ENCODE measurements around the gene SPARCL1.

The SPARCL1 gene

GRCh38 chr4:87541956-87542709 lies 13.0 kb upstream of the SPARCL1 start:
- DNase-seq (ENCODE audit: low read depth in 2 of 2), result no peak

GRCh38 chr4:87541521-87541920 lies 12.3 kb upstream of the SPARCL1 start:
- no peak for DNase-seq (ENCODE audit: low read depth in 2 of 2)

DNA sequence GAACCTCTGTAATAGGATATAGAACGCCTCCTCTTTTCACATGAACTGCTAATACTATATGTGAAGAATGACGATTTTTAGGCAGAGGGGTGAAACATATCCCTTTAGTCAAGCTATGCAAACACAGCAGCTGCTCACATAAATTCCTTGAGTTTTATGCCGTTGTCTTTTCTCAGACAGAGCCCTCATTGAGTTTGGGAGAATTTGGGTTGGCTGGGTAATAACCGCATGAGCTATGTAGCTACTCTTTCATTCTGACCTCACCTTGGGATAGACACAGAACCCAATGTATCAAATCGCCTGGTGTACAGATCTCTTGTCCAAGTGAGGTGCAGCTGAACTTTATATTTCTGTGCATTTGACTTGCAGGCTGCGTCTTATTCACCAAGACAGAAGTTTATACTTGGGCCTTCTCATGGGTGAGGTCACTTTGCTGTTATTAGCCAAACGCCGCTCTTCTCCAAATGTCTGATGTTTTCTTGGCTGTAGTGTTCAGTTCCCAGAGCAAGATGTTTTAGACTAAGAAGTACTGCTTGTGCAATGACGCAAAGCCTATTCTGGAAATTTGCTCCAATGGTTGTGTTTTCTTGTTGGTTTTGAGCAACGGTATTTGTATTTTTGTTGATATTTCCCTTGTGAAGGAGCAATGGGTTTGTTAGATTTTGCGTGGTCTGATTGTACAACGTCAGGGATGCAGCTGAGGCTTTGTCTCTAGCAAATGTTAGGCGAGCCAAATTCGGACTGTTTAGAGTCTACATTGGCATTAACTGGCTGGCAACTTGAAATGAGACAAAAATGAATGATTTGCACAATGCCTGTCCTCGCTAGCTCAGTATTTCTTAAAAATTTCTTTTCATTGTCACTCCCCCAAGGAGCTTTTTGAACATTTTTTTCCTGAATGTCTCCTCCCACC lies 11.2 kb upstream of the SPARCL1 start:
- no peak for DNase-seq (ENCODE audit: low read depth in 2 of 2)

DNA sequence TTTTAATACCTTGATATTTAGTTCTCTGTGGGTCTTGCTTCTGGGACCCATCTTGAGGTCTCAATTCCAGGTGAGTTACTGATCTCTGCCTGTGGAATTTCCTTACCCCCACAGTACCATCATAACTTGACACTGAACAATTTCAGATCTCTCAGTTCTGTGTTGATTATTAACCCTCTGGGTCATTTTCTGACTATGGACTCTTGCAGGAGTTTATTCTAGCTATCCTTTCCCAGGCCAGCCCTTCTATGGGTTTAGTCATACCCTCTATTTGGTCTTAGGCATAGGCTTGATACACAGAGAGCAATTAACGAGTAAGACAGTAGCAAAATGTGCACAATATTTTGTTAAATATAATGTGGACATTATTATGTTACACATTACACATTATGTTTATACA lies 3.7 kb upstream of the SPARCL1 start:
- DNase-seq (ENCODE audit: low read depth in 2 of 2), result no peak

GRCh38 chr4:87532109-87532508 lies 2.9 kb upstream of the SPARCL1 start:
- no peak for DNase-seq (ENCODE audit: low read depth in 2 of 2)

GRCh38 chr4:87531621-87532020 lies 2.4 kb upstream of the SPARCL1 start:
- no peak for DNase-seq (ENCODE audit: low read depth in 2 of 2)

DNA sequence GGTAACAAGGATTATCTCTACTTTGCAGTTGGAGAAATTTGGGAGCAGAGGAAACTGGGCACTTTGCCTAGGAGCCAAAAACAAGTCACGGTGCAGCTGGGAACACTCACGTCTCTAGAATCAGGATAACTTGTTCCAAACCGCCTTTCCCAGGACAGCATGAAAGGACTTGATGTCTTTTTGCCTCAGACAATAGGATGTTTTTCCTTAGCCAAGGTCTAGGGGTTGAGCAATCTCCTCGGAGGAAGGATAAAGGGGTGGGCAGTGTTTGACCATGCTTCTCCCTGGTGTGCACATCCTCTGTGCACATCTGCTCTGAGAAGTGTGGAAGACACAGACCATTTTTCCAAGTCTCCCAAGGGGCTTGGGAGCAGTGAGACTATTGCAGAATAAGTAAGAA lies 1.7 kb upstream of the SPARCL1 start:
- no peak for DNase-seq (ENCODE audit: low read depth in 2 of 2)

DNA sequence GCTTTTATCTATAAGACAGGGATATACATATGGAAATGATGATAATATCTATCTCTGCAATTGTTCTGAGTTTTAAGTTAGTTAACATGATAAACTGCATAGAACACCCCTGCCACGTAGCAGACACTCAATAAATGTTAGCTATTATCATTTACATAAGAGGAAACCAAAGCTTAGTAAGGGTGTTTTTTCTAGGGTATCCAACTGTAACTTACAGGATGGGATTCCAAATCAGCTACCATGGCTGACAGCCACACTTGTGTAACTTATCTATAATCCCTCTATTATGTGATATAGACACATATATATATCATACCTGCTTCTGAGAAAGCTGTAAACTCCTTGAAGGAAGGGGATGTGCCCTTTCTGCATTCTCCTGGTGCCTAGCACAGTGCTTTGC lies 1.1 kb upstream of the SPARCL1 start:
- no peak for DNase-seq (ENCODE audit: low read depth in 2 of 2)

DNA sequence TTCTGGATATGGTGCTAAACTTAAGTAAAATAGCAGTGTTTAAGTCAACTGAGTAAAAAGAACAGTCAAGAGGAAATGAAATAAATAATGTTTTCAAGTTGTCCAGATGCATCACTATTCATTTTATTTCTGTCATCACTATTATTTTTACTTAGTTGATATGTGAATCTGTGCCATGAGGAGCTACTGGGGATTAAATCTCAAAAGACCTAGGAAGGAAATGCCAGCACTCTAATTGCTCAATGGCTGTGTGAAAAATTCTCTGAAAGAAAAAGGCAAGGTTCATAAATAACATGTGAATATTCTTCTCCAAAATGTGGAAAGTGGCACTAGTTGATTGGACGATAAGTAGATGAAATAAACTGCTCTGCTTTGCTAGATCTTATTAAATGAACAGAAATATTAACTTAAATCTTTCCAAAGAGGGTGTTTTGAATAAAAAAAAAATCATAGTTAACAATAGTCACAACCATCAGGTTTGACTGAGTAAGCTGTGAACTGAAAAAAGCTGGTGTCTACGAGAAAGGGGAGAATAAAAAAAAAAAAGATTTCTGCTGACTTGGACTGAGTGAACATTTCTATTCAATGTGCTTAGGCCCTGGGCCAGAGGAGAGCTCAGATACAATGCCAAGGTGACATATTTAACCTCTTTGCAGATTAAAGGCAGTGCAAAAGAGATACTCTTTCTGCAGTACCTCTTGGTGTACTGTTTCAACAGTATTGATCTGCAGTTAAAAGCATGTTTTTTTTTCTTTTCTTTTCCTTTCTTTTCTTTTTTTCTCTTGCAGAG lies 1.6 kb downstream of the SPARCL1 start:
- DNase-seq (ENCODE audit: low read depth in 2 of 2), result no peak

DNA sequence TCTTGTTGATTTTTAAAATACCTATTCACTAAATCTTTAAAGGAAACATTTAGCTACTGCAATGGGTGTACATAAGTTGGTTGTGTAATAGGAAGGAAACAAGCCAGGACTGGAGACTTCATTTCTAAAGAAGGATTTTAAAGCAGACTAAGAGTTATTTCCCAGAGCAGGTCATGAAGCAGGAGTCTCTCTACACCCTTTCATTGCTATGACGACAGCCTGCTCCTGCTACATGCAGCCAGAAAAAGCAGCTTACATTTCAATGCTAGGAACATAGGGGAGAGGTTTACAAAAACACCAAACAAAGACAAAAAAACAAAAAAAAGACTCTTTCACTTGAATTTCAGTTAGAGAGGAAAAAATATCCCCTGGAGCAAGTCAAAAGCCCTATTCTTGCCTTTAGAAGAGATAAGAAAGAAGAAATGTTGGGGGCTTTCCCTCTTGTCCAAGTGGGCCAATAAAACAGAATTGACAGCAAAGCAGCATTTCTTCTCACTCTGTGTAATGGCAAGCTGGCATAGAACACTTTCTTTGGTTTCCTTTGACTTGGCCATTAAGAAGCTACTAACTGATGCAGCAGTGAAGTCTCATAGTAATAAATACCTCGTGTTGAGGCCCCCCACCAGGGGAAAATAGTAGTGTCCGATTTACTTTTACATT lies 3.4 kb downstream of the SPARCL1 start:
- no peak for DNase-seq (ENCODE audit: low read depth in 2 of 2)

GRCh38 chr4:87524456-87524855 lies 4.7 kb downstream of the SPARCL1 start:
- DNase-seq (ENCODE audit: low read depth in 2 of 2), result no peak

DNA sequence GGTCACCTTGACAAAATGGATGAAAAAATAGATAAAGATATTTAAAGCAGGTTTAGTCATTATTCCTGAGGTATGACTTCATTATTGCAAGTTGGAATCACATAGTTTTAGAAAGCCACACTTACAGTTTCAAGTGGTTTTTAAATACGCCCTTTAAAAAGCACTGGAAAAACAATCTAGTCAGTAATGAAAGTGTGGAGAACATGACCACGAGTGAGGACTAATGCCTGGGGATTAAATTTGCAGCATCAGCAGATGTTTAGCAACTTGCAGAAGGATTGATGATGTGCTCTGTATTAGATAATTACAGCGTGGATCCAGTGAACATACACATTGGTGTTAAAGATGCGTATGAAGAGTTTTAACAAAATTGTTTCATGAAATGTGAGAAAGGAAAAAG lies 5.9 kb downstream of the SPARCL1 start:
- no peak for DNase-seq (ENCODE audit: low read depth in 2 of 2)

GRCh38 chr4:87521757-87522374 lies 7.3 kb downstream of the SPARCL1 start:
- no peak for DNase-seq (ENCODE audit: low read depth in 2 of 2)

DNA sequence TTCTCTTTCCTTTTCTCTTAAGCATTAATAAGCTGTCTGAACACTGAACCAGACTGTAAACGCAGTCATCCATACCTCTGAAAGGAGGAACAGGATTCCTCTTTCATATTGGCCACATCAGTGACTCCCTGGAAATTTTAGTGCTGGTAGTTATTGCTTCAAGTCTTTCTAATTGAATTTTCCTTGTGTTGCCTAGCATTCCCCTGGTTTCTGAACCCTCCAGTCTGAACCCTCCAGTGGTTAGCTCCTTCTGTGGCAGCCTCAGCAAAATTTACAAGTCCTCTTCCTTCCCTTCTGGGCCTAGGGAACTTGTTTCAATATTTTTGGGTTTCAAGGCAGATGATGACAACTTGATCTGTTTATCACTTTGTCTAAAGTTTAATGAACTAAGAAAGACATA lies 7.9 kb downstream of the SPARCL1 start:
- no peak for DNase-seq (ENCODE audit: low read depth in 2 of 2)

- DNase-seq (ENCODE audit: low read depth in 2 of 2), result no peak
Observed at GRCh38 chr4:87517621-87518020, 11.6 kb downstream of the SPARCL1 start.

GRCh38 chr4:87516683-87517082 lies 12.5 kb downstream of the SPARCL1 start:
- DNase-seq (ENCODE audit: low read depth in 2 of 2), result no peak

DNA sequence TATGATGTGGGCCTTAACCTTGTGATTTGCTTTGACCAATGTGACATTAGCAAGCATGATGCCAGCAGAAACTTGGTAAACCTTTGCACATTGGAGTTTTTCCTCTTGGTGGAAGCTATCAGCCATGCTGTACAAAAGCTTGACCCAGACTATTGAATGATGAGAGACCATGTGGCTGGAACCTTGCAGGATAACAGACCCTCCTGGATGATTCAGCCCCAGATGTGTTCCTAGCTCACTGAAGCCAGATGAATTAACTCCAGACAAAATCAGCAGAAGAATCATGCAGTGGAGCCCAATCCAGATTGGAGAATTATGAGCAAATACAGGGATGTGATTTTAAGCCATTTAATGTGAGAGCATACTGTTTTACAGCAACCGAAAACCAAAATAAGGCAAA lies 16.8 kb downstream of the SPARCL1 start:
- DNase-seq (ENCODE audit: low read depth in 2 of 2), result no peak

- DNase-seq (ENCODE audit: low read depth in 2 of 2), result no peak
Observed at GRCh38 chr4:87511500-87511899, 17.7 kb downstream of the SPARCL1 start.

- DNase-seq (ENCODE audit: low read depth in 2 of 2), result no peak
Observed at GRCh38 chr4:87510747-87511146, 18.4 kb downstream of the SPARCL1 start.

- DNase-seq (ENCODE audit: low read depth in 2 of 2), result no peak
Observed at GRCh38 chr4:87506974-87507701, 22.0 kb downstream of the SPARCL1 start.

- no peak for DNase-seq (ENCODE audit: low read depth in 2 of 2)
Observed at GRCh38 chr4:87505862-87506261, 23.3 kb downstream of the SPARCL1 start.
